Measurements from ENCODE around the gene AP1G2. TPM values are rescaled to one million over a fixed set of nuclear protein-coding genes. Genes with fewer than 3 reads are reported as not detected.
"Not testable (repeated sequence)": the region's sequence is repeated elsewhere in the genome, so short reads cannot be mapped to it uniquely, and the experiment has no call there.

The AP1G2 gene
- total RNA-seq, 1 donor from 2014 or later = 32.6 TPM

DNA sequence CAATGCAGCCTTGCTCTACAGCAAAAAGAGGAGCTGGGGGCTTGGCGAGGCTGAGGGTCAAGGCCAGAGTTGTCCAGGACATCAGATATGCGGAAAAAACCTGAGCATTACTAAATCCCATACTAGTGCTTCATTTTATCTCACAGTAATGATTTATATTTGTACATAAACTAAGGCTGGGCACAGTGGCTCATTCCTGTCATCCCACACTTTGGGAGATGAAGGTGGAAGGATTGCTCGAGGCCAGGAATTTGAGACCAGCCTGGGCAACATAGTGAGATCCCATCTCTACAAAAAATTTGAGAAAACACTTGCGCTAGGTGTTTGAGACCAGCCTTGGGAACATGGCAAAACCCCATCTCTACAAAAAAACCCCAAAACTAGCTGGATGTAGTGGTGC, 22.6 kb upstream of the AP1G2 start:
- Mint-ChIP-seq H3K27ac (ENCODE audit: unreplicated experiment) (no peak overlapping the region), H3K4me3 (ENCODE audit: unreplicated experiment) (no peak overlapping the region), H3K36me3 (ENCODE audit: unreplicated experiment) (no peaks in the 10 kb centered on the region), H3K9me3 (ENCODE audit: unreplicated experiment) (no peaks in the 10 kb centered on the region), H3K27me3 (ENCODE audit: unreplicated experiment) (peaks cover 33% of the 10 kb centered on the region), H3K4me1 (ENCODE audit: unreplicated experiment) (peaks cover 2% of the 10 kb centered on the region)
- TF ChIP-seq, protein P1, sequence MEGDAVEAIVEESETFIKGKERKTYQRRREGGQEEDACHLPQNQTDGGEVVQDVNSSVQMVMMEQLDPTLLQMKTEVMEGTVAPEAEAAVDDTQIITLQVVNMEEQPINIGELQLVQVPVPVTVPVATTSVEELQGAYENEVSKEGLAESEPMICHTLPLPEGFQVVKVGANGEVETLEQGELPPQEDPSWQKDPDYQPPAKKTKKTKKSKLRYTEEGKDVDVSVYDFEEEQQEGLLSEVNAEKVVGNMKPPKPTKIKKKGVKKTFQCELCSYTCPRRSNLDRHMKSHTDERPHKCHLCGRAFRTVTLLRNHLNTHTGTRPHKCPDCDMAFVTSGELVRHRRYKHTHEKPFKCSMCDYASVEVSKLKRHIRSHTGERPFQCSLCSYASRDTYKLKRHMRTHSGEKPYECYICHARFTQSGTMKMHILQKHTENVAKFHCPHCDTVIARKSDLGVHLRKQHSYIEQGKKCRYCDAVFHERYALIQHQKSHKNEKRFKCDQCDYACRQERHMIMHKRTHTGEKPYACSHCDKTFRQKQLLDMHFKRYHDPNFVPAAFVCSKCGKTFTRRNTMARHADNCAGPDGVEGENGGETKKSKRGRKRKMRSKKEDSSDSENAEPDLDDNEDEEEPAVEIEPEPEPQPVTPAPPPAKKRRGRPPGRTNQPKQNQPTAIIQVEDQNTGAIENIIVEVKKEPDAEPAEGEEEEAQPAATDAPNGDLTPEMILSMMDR (IDR thresholded peaks at IDR 0.05) = no peak
- no peak for DNase-seq (ENCODE audit: extremely low spot score, unreplicated experiment)

DNA sequence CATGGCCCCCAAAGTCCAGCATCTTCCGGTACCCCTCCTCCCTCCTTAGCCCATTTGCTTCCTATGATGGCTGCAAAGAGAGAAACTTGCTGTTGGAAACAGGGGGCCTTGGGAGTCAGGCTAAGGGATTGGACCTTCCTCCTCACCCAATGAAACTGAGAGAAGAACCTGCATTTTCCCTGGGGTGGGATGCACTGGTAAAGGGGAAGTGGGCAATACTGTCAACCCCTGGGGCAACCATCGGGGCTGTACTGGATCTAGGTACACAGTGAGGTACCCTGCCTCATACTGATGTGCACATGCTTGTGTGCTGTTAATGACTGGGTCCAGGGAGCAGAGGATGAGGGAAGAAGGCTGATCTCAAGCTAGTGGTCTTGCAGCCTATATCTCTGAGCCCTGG, 22.0 kb upstream of the AP1G2 start:
- TF ChIP-seq, protein P1 (IDR thresholded peaks at IDR 0.05) = no peak
- Mint-ChIP-seq H3K36me3 (ENCODE audit: unreplicated experiment) (no peaks in the 10 kb centered on the region), H3K4me3 (ENCODE audit: unreplicated experiment) (no peak overlapping the region), H3K27ac (ENCODE audit: unreplicated experiment) (no peak overlapping the region), H3K9me3 (ENCODE audit: unreplicated experiment) (no peaks in the 10 kb centered on the region), H3K27me3 (ENCODE audit: unreplicated experiment) (peaks cover 33% of the 10 kb centered on the region), H3K4me1 (ENCODE audit: unreplicated experiment) (peaks cover 2% of the 10 kb centered on the region)
- DNase-seq (ENCODE audit: extremely low spot score, unreplicated experiment) = no peak

DNA sequence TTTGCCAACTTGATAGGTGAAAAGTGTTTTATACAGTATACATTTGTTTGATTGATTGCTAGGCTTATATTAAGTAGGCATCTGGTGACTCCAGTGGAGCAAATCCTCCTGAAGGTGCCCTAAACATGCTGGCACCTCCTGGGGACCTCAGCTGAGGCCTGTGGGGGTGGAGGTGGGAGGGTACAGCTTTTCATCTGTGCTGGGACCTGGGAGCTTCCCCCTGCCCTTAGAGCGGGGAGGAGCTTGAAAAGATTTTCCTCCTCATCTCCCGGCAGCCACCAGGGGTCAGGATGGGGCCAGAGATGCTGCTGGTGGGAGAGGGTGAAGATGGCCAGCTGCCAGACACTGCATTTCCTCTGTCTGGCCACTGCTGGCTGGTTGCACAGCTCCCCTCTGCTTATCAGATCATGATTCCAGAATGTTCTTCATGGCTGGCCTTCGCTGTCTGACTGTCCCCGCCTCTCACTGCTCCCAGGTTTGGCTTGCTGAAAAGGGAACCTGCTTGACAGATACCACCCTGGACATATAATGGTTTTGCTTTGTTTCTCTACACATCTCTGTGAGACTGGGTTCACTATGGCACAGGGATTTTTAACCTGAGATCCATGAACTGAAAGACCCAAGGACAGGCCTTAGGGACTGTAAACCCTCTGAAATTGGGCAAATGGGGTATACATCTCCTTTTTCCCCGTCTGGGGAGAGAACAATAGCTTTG, 21.4 kb upstream of the AP1G2 start:
- TF ChIP-seq, protein P1 (IDR thresholded peaks at IDR 0.05) = peak; percentile 80
- Mint-ChIP-seq H3K9me3 (ENCODE audit: unreplicated experiment) (no peaks in the 10 kb centered on the region), H3K4me1 (ENCODE audit: unreplicated experiment) (peaks cover 2% of the 10 kb centered on the region), H3K27ac (ENCODE audit: unreplicated experiment) (no peak overlapping the region), H3K36me3 (ENCODE audit: unreplicated experiment) (no peaks in the 10 kb centered on the region), H3K4me3 (ENCODE audit: unreplicated experiment) (no peak overlapping the region), H3K27me3 (ENCODE audit: unreplicated experiment) (peaks cover 33% of the 10 kb centered on the region)
- DNase-seq (ENCODE audit: extremely low spot score, unreplicated experiment) = peak; percentile 95

DNA sequence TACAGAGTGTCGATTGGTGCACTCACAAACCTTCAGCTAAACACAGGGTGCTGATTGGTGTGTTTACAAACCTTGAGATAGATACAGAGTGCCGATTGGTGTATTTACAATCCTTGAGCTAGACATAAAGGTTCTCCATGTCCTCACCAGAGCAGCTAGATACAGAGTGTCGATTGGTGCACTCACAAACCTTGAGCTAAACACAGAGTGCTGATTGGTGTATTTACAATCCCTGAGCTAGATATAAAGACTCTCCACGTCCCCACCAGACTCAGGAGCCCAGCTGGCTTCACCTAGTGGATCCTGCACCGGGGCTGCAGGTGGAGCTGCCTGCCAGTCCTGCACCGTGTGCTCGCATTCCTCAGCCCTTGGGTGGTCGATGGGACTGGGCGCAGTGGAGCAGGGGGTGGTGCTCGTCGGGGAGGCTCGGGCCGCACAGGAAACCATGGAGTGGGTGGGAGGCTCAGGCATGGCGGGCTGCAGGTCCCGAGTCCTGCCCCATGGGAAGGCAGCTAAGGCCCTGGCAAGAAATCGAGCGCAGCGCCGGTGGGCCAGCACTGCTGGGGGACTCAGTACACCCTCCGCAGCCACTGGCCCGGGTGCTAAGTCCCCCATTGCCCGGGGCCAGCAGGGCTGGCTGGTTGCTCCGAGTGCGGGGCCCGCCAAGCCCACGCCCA, 17.1 kb upstream of the AP1G2 start:
- H3K27ac Mint-ChIP-seq (ENCODE audit: unreplicated experiment); H3K4me3 Mint-ChIP-seq (ENCODE audit: unreplicated experiment): not testable (repeated sequence)

DNA sequence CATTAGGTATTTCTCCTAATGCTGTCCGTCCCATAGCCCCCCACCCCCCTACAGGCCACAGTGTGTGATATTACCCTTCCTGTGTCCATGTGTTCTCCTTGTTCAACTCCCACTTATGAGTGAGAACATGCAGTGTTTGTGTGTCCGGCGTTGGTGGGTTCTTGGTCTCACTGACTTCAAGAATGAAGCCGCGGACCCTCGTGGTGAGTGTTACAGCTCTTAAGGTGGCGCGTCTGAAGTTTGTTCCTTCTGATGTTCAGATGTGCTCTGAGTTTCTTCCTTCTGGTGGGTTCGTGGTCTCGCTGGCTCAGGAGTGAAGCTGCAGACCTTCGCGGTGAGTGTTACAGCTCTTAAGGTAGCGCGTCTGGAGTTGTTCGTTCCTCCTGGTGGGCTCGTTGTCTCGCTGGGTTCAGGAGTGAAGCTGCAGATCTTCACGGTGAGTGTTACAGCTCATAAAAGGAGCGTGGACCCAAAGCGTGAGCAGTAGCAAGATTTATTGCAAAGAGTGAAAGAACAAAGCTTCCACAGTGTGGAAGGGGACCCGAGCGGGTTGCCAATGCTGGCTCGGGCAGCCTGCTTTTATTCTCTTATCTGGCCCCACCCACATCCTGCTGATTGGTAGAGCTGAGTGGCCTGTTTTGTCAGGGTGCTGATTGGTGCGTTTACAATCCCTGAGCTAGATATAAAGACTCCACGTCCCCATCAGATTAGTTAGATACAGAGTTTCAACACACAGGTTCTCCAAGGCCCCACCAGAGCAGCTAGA, 16.4 kb upstream of the AP1G2 start:
- H3K36me3 Mint-ChIP-seq (ENCODE audit: unreplicated experiment); H3K4me3 Mint-ChIP-seq (ENCODE audit: unreplicated experiment); H3K9me3 Mint-ChIP-seq (ENCODE audit: unreplicated experiment); H3K27ac Mint-ChIP-seq (ENCODE audit: unreplicated experiment); DNase-seq (ENCODE audit: extremely low spot score, unreplicated experiment); H3K4me1 Mint-ChIP-seq (ENCODE audit: unreplicated experiment): not testable (repeated sequence)
- H3K27me3 Mint-ChIP-seq (ENCODE audit: unreplicated experiment) = peaks cover 35% of the 10 kb centered on the region

More for the DNA sequence above, 17.1 kb upstream of the AP1G2 start:
- not testable (repeated sequence) for DNase-seq (ENCODE audit: extremely low spot score, unreplicated experiment); H3K4me1 Mint-ChIP-seq (ENCODE audit: unreplicated experiment); H3K9me3 Mint-ChIP-seq (ENCODE audit: unreplicated experiment); H3K36me3 Mint-ChIP-seq (ENCODE audit: unreplicated experiment)
- H3K27me3 Mint-ChIP-seq (ENCODE audit: unreplicated experiment) = peaks cover 31% of the 10 kb centered on the region
